ENCODE data around the gene C11orf68.

GRCh38 chr11:65915821-65916251, 3.0 kb downstream of the C11orf68 start:
- no peak for TF ChIP-seq CTCF (IDR thresholded peaks at IDR 0.05)
- TF ChIP-seq POLR2A (IDR thresholded peaks at IDR 0.05), result no peak
